Measurements from ENCODE around the gene OTX2.

DNA sequence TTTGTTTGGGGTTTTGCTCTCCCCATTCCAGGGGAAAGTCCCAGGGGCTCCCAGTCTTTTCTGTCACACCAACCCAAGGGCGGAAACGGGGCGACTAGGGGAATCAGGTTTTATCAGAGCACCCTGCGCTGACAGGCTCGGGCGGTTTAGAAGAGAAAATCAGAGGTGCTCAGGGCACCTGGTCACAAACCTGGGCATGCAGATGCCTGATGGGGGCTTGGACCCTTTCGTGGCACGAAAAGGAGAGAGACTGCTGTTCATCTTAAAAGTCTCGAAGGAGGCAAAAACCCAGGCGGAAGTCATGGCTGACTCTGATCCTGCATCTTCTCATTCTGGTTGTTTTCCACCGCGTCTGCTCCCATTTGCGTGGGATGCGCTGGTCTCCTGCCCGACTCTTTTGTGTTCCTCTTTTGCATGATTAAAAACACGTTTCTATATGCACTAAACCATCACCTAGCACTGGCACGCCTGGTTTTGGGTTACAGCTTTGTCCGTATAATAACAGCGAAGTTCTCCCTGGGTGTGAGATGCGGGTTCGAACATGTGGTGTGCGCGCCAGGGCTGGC, 13.2 kb downstream of the OTX2 start:
- no peak for TF ChIP-seq POLR2A (IDR thresholded peaks at IDR 0.05)
- TF ChIP-seq, protein P1, sequence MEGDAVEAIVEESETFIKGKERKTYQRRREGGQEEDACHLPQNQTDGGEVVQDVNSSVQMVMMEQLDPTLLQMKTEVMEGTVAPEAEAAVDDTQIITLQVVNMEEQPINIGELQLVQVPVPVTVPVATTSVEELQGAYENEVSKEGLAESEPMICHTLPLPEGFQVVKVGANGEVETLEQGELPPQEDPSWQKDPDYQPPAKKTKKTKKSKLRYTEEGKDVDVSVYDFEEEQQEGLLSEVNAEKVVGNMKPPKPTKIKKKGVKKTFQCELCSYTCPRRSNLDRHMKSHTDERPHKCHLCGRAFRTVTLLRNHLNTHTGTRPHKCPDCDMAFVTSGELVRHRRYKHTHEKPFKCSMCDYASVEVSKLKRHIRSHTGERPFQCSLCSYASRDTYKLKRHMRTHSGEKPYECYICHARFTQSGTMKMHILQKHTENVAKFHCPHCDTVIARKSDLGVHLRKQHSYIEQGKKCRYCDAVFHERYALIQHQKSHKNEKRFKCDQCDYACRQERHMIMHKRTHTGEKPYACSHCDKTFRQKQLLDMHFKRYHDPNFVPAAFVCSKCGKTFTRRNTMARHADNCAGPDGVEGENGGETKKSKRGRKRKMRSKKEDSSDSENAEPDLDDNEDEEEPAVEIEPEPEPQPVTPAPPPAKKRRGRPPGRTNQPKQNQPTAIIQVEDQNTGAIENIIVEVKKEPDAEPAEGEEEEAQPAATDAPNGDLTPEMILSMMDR (IDR thresholded peaks at IDR 0.05): no peak

Measured in body of pancreas (tissue), 4 donors.